SK-N-SH treated with all-trans-retinoic acid at 6 μM for 48 hours (cell line): ENCODE measurements around the gene ENO2.

Source experiments
- ATAC-seq: fragments of 200-7000 bp; cut with Tn5 transposase; 3 replicates; pipeline ENCODE4 v1.9.1; 2020; ENCODE audit warnings: mild to moderate bottlenecking, moderate library complexity
- ARNTL ChIP-seq: fragments of 450-650 bp; formaldehyde crosslinking; IDR thresholded peaks from 2 replicates; pipeline ENCODE4 v1.5.0; 2020; ENCODE audit warnings: low read depth, mild to moderate bottlenecking, moderate library complexity, borderline replicate concordance
- CSDC2 ChIP-seq: fragments of 250-450 bp; sonication (Bioruptor Pico); IDR thresholded peaks from 2 replicates; pipeline ENCODE4 v1.5.0; 2020; ENCODE audit warnings: mild to moderate bottlenecking, moderate library complexity
- ESRRG ChIP-seq: fragments of 250-450 bp; sonication (Bioruptor Pico); IDR thresholded peaks from 2 replicates; pipeline ENCODE4 v1.6.1; 2021; ENCODE audit warnings: mild to moderate bottlenecking
- GLIS3 ChIP-seq: fragments of 250-450 bp; sonication (Bioruptor Pico); IDR thresholded peaks from 2 replicates; pipeline ENCODE4 v1.5.0; 2020; ENCODE audit warnings: mild to moderate bottlenecking, moderate library complexity
- ISL1 ChIP-seq: fragments of 250-450 bp; sonication (Bioruptor Pico); IDR thresholded peaks from 2 replicates; pipeline ENCODE4 v2.1.2; 2022; ENCODE audit warnings: mild to moderate bottlenecking, moderate library complexity
- OSR1 ChIP-seq: fragments of 250-450 bp; sonication (Bioruptor Pico); IDR thresholded peaks from 2 replicates; pipeline ENCODE4 v1.8.0; 2022; ENCODE audit warnings: moderate library complexity, mild to moderate bottlenecking, inconsistent platforms
- PPARA ChIP-seq: fragments of 250-450 bp; sonication (Bioruptor Pico); IDR thresholded peaks from 2 replicates; pipeline ENCODE4 v1.5.0; 2020; ENCODE audit warnings: mild to moderate bottlenecking, borderline replicate concordance
- RARB ChIP-seq: fragments of 250-450 bp; sonication (Bioruptor Pico); IDR thresholded peaks from 2 replicates; pipeline ENCODE4 v1.8.0; 2021; ENCODE audit warnings: mild to moderate bottlenecking, moderate library complexity
- SNAI2 ChIP-seq: fragments of 250-450 bp; sonication (Bioruptor Pico); IDR thresholded peaks from 2 replicates; pipeline ENCODE4 v1.5.0; 2020; ENCODE audit warnings: mild to moderate bottlenecking, moderate library complexity
- TCF4 ChIP-seq: fragments of 250-450 bp; sonication (Bioruptor Pico); IDR thresholded peaks from 2 replicates; pipeline ENCODE4 v1.8.0; 2021; ENCODE audit warnings: mild to moderate bottlenecking, moderate library complexity, borderline replicate concordance
- TOX ChIP-seq: fragments of 250-450 bp; sonication (Bioruptor Pico); IDR thresholded peaks from 2 replicates; pipeline ENCODE4 v1.8.0; 2021; ENCODE audit warnings: mild to moderate bottlenecking, moderate library complexity, borderline replicate concordance
- ZC3H10 ChIP-seq: fragments of 250-450 bp; sonication (Bioruptor Pico); IDR thresholded peaks from 2 replicates; pipeline ENCODE4 v1.5.1; 2021; ENCODE audit warnings: mild to moderate bottlenecking, moderate library complexity
- ZFP3 ChIP-seq: fragments of 250-450 bp; sonication (Bioruptor Pico); IDR thresholded peaks from 2 replicates; pipeline ENCODE4 v1.5.0; 2020; ENCODE audit warnings: mild to moderate bottlenecking, moderate library complexity
- ZFP30 ChIP-seq: fragments of 450-650 bp; formaldehyde crosslinking; IDR thresholded peaks from 2 replicates; pipeline ENCODE4 v1.5.0; 2022; ENCODE audit warnings: mild to moderate bottlenecking, moderate library complexity
- ZNF70 ChIP-seq: fragments of 450-650 bp; formaldehyde crosslinking; IDR thresholded peaks from 2 replicates; pipeline ENCODE4 v1.5.0; 2020; ENCODE audit warnings: mild to moderate bottlenecking, moderate library complexity
- ZNF8 ChIP-seq: fragments of 450-650 bp; formaldehyde crosslinking; IDR thresholded peaks from 2 replicates; pipeline ENCODE4 v1.5.0; 2020; ENCODE audit warnings: mild to moderate bottlenecking, moderate library complexity
- TF ChIP-seq, protein P1 (sequence below): fragments of 250-450 bp; sonication (Bioruptor Pico); IDR thresholded peaks from 2 replicates; pipeline ENCODE4 v1.5.1; 2020; ENCODE audit warnings: low read depth, mild to moderate bottlenecking, moderate library complexity
- TF ChIP-seq, protein P2 (sequence below): fragments of 250-450 bp; sonication (Bioruptor Pico); IDR thresholded peaks from 2 replicates; pipeline ENCODE4 v1.8.0; 2021; ENCODE audit warnings: low read depth, mild to moderate bottlenecking, moderate library complexity, borderline replicate concordance
- TF ChIP-seq, protein P3 (sequence below): fragments of 250-450 bp; sonication (Bioruptor Pico); IDR thresholded peaks from 2 replicates; pipeline ENCODE4 v1.5.0; 2020; ENCODE audit warnings: mild to moderate bottlenecking, moderate library complexity
- TF ChIP-seq, protein P4 (sequence below): fragments of 250-450 bp; sonication (Bioruptor Pico); IDR thresholded peaks from 2 replicates; pipeline ENCODE4 v1.5.1; 2021; ENCODE audit warnings: mild to moderate bottlenecking, moderate library complexity

ENO2 gene

DNA sequence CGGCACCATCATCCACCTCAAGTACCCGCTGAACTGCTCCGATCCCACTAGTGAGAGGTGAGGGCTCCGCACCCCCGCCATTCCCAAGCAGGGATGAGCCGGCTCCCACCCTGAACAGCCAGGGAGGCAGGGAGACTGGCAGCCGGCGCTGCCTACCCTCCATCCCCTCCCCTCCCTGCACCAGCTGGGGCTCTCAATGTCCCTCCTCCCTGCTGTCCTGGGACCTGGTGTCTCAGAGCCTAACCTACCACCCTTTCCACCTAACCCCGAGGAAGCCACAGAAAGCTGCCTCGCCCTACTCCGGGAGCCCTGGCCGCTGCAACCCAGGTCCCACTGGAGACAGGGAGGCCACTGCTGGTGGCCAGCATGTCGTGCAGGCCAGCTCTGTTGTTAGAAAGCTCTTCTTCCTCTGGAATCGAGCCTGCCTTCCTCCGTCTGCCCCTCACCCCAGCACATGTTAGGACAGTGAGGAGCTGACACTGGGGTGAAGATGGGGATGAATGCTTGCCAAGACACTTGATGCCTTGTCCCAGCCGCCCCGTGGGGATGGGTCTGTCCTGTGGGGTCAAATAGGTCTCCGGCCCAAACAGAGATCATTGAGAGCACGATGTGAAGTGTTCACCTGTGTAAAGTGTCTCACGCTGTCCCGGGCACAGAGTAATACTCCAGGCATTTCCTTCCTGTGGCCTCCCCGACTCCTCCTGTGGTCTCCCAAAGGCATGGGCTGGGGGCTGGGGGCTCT, 37.9 kb downstream of the ENO2 start (continued):
- TF ChIP-seq, protein P1, sequence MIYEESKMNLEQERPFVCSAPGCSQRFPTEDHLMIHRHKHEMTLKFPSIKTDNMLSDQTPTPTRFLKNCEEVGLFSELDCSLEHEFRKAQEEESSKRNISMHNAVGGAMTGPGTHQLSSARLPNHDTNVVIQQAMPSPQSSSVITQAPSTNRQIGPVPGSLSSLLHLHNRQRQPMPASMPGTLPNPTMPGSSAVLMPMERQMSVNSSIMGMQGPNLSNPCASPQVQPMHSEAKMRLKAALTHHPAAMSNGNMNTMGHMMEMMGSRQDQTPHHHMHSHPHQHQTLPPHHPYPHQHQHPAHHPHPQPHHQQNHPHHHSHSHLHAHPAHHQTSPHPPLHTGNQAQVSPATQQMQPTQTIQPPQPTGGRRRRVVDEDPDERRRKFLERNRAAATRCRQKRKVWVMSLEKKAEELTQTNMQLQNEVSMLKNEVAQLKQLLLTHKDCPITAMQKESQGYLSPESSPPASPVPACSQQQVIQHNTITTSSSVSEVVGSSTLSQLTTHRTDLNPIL (CRISPR knock-in tag), result no peak

DNA sequence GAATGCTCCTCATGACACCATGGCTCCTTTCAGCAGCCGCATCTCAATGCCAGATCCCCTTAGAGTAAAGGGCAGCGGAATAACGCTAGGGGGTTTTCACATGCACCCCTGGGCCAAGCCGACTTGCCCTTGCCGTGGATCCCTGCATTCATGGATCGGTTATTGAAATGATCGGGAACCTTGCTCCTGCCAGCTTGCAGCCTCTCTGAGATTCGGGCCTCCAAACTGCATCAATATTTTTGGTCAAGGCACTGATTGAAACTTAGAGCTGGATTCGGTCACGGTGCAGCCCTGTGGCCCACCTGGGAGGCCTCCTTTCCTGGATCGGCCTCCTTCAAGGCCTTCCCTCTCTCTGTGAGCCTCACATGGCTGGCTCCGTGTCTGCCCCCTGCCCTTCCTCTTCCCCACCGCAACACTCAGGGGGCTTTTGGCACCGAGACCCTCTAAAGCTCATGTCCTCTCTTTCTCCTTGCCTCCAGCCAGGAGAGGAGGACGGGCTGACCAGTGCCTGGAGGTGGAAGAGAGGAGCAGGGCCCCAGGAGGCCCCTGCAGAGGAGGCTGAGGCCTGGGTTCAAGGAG, 38.6 kb downstream of the ENO2 start:
- no peak for ATAC-seq
- TF ChIP-seq PPARA (CRISPR knock-in tag), result no peak
- TF ChIP-seq TOX, result no peak
- TF ChIP-seq, protein P2, sequence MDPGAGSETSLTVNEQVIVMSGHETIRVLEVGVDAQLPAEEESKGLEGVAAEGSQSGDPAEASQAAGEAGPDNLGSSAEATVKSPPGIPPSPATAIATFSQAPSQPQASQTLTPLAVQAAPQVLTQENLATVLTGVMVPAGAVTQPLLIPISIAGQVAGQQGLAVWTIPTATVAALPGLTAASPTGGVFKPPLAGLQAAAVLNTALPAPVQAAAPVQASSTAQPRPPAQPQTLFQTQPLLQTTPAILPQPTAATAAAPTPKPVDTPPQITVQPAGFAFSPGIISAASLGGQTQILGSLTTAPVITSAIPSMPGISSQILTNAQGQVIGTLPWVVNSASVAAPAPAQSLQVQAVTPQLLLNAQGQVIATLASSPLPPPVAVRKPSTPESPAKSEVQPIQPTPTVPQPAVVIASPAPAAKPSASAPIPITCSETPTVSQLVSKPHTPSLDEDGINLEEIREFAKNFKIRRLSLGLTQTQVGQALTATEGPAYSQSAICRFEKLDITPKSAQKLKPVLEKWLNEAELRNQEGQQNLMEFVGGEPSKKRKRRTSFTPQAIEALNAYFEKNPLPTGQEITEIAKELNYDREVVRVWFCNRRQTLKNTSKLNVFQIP, result no peak
- TF ChIP-seq ZFP30, result no peak
- TF ChIP-seq OSR1 (CRISPR knock-in tag), result no peak
- TF ChIP-seq, protein P3, sequence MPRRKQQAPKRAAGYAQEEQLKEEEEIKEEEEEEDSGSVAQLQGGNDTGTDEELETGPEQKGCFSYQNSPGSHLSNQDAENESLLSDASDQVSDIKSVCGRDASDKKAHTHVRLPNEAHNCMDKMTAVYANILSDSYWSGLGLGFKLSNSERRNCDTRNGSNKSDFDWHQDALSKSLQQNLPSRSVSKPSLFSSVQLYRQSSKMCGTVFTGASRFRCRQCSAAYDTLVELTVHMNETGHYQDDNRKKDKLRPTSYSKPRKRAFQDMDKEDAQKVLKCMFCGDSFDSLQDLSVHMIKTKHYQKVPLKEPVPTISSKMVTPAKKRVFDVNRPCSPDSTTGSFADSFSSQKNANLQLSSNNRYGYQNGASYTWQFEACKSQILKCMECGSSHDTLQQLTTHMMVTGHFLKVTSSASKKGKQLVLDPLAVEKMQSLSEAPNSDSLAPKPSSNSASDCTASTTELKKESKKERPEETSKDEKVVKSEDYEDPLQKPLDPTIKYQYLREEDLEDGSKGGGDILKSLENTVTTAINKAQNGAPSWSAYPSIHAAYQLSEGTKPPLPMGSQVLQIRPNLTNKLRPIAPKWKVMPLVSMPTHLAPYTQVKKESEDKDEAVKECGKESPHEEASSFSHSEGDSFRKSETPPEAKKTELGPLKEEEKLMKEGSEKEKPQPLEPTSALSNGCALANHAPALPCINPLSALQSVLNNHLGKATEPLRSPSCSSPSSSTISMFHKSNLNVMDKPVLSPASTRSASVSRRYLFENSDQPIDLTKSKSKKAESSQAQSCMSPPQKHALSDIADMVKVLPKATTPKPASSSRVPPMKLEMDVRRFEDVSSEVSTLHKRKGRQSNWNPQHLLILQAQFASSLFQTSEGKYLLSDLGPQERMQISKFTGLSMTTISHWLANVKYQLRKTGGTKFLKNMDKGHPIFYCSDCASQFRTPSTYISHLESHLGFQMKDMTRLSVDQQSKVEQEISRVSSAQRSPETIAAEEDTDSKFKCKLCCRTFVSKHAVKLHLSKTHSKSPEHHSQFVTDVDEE (CRISPR knock-in tag), result no peak
- TF ChIP-seq ESRRG (CRISPR knock-in tag), result no peak
- TF ChIP-seq, all 23 proteins: peak for 0

DNA sequence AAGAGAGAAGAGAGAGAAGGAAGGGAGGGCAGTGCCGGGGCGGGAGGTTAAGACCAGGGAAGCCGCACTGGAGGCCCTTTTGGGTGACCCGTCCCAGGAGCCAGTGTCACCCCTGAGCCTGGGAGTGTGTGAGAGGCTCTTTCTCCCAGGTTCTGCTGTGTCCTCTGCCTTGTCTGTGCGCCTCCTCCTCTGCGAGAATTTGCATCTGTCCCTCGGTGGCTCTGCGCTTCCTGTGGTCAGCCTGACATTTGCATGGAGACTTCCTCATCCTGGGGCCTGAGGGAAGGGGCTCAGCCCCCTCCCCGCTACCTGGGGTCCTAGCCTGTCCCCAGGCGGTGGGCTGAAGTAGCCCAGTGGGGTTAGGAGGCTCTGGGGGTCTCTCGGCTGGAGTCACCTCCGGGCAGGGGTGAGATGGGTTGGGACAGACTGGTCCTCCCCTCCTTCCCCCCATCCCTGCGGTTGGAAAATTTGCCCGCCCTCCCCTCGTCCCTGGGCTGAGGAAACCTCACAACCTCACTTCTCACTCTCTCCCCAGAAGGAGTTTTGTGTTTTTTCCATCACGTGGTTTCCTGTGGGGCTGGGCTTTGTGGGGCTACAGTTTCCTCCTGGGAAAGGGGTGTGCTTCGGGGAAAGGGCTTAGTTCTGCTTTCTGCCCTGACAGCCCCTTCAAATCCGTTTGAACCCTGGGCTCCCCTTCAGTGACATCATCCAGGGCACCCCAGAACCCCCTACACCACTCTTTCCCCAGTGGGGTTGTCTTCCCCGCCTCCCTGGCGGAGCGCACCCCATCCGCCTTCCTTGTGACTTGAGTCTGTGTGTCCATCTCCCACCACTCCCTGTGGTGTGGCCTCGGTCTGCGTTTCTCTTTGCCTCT, 39.3 kb downstream of the ENO2 start:
- TF ChIP-seq SNAI2 (no peak), CSDC2 (CRISPR knock-in tag) (no peak), TCF4 (CRISPR knock-in tag) (no peak), ZNF70 (no peak), ZFP3 (CRISPR knock-in tag) (no peak), RARB (CRISPR knock-in tag) (no peak), ARNTL (no peak), GLIS3 (no peak), ZFP30 (no peak), OSR1 (CRISPR knock-in tag) (no peak), ESRRG (CRISPR knock-in tag) (no peak), ZC3H10 (CRISPR knock-in tag) (no peak), TOX (no peak), ZNF8 (no peak), ISL1 (CRISPR knock-in tag) (no peak)
- TF ChIP-seq, protein P2, result no peak
- TF ChIP-seq, protein P4, sequence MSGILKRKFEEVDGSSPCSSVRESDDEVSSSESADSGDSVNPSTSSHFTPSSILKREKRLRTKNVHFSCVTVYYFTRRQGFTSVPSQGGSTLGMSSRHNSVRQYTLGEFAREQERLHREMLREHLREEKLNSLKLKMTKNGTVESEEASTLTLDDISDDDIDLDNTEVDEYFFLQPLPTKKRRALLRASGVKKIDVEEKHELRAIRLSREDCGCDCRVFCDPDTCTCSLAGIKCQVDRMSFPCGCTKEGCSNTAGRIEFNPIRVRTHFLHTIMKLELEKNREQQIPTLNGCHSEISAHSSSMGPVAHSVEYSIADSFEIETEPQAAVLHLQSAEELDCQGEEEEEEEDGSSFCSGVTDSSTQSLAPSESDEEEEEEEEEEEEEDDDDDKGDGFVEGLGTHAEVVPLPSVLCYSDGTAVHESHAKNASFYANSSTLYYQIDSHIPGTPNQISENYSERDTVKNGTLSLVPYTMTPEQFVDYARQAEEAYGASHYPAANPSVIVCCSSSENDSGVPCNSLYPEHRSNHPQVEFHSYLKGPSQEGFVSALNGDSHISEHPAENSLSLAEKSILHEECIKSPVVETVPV (CRISPR knock-in tag), result no peak
- TF ChIP-seq, protein P3 (CRISPR knock-in tag), result no peak
- ATAC-seq, result no peak
